ENCODE measurements around the gene SGF29. TPM values are rescaled to one million over a fixed set of nuclear protein-coding genes. Genes with fewer than 3 reads are reported as not detected.
"Not testable (repeated sequence)": the region's sequence is repeated elsewhere in the genome, so short reads cannot be mapped to it uniquely, and the experiment has no call there.

SGF29 gene
- total RNA-seq, 1 donor from 2014 or later: 18.6 TPM

DNA sequence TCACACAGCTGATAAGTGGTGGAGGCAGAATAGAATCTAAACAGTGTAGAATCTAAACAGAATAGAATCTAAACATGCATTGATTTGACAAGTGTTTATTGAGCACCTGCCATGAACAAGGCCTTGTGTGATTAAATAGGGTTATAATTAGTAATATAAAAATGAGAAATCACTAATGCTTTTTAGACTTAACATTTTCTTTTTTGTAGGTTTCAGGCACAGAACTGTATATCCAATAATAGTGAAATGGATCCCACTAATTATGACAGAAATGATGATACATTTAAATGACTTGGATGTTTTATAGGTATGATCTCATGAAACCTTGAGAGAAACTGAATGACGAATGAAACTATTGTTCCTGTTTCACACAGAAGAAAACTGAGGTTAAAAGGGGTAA is 84.0 kb downstream of the SGF29 start, which contains the start of gene NPIPB8:
Gene NPIPB8 (plus strand): TSS at position 301 of the 400 bp plus-strand sequence. CDS start 296 bp downstream, outside the sequence.
- not testable (repeated sequence) for H3K9me3 Mint-ChIP-seq (ENCODE audit: unreplicated experiment); H3K27me3 Mint-ChIP-seq (ENCODE audit: unreplicated experiment); H3K4me1 Mint-ChIP-seq (ENCODE audit: unreplicated experiment); H3K4me3 Mint-ChIP-seq (ENCODE audit: unreplicated experiment); DNase-seq (ENCODE audit: low spot score); H3K36me3 Mint-ChIP-seq (ENCODE audit: low read depth, unreplicated experiment); H3K27ac Mint-ChIP-seq (ENCODE audit: unreplicated experiment)

- not testable (repeated sequence) for H3K27me3 Mint-ChIP-seq (ENCODE audit: unreplicated experiment); H3K4me1 Mint-ChIP-seq (ENCODE audit: unreplicated experiment); H3K4me3 Mint-ChIP-seq (ENCODE audit: unreplicated experiment); H3K36me3 Mint-ChIP-seq (ENCODE audit: low read depth, unreplicated experiment); DNase-seq (ENCODE audit: low spot score); H3K9me3 Mint-ChIP-seq (ENCODE audit: unreplicated experiment); H3K27ac Mint-ChIP-seq (ENCODE audit: unreplicated experiment)
Measured at GRCh38 chr16:28638359-28638758, 84.6 kb downstream of the SGF29 start.

DNA sequence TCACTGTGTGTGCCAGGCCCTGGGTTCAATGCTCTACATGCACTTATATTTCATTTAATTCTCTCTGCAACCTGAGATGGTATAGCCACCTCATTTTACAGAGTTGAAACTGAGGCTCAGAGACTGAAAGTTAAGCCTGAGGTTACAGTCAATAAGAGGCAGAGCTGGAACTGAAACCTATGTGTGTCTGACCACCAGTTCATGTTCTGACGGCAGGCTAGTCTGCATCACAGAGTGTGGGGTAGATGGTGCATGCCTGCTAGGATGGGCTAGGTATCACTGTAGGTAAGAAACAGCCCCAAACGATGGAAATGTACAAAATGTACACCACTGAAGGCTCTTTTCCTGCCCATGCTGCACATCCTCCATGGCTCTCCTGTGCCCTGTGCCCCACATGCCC is 86.2 kb downstream of the SGF29 start:
- not testable (repeated sequence) for H3K27me3 Mint-ChIP-seq (ENCODE audit: unreplicated experiment); DNase-seq (ENCODE audit: low spot score); H3K9me3 Mint-ChIP-seq (ENCODE audit: unreplicated experiment)

More for the DNA sequence above, 86.2 kb downstream of the SGF29 start:
- not testable (repeated sequence) for H3K27ac Mint-ChIP-seq (ENCODE audit: unreplicated experiment); H3K4me1 Mint-ChIP-seq (ENCODE audit: unreplicated experiment); H3K36me3 Mint-ChIP-seq (ENCODE audit: low read depth, unreplicated experiment); H3K4me3 Mint-ChIP-seq (ENCODE audit: unreplicated experiment)

Other genes starting within 250 kb of the SGF29 start
- 1.5 TPM for gene NPIPB6, start 190.4 kb upstream of the SGF29 start, total RNA-seq (ENCODE audit: unreplicated experiment)
- gene EIF3CL, start 150.1 kb upstream of the SGF29 start, total RNA-seq (ENCODE audit: unreplicated experiment): 35.6 TPM
- gene NPIPB7, start 81.6 kb upstream of the SGF29 start, total RNA-seq (ENCODE audit: unreplicated experiment): not detected
- 33.6 TPM for gene CLN3, start 61.8 kb upstream of the SGF29 start, total RNA-seq (ENCODE audit: unreplicated experiment)
- 6.8 TPM for gene APOBR, start 59.3 kb upstream of the SGF29 start, total RNA-seq (ENCODE audit: unreplicated experiment)
- gene IL27, start 47.1 kb upstream of the SGF29 start, total RNA-seq (ENCODE audit: unreplicated experiment): not detected
- not detected for gene NUPR1, start 14.9 kb upstream of the SGF29 start, total RNA-seq (ENCODE audit: unreplicated experiment)
- 2.8 TPM for gene SULT1A2, start 43.1 kb downstream of the SGF29 start, total RNA-seq (ENCODE audit: unreplicated experiment)
- gene SULT1A1, start 56.1 kb downstream of the SGF29 start, total RNA-seq (ENCODE audit: unreplicated experiment): 5.3 TPM
- gene NPIPB8, start 84.1 kb downstream of the SGF29 start, total RNA-seq (ENCODE audit: unreplicated experiment): 0.13 TPM
- 968 TPM for gene EIF3C, start 157.5 kb downstream of the SGF29 start, total RNA-seq (ENCODE audit: unreplicated experiment)
- gene NPIPB9, start 197.9 kb downstream of the SGF29 start, total RNA-seq (ENCODE audit: unreplicated experiment): 1.2 TPM

Data from endothelial cell (in vitro differentiated cells).